Hepatocyte (in vitro differentiated cells): ENCODE data around the gene MTARC1. TPM values are rescaled to one million over a fixed set of nuclear protein-coding genes. Genes with fewer than 3 reads are reported as not detected.

Source experiments
- DNase-seq: peaks from one replicate; pipeline ENCODE4 v3.0.0-alpha.2; 2016; ENCODE audit warnings: low spot score
- H2AFZ ChIP-seq: fragments of 200-600 bp; sonication (generic); 2 replicates; pipeline ENCODE4 v1.6.0; 2016; ENCODE audit warnings: antibody characterized with exemption, mild to moderate bottlenecking
- H3K27ac ChIP-seq: fragments of 200-600 bp; sonication (generic); 2 replicates; pipeline ENCODE4 v1.5.1; 2016; ENCODE audit warnings: mild to moderate bottlenecking
- H3K27me3 ChIP-seq: fragments of 200-600 bp; sonication (generic); 2 replicates; pipeline ENCODE4 v1.6.1; 2016
- H3K36me3 ChIP-seq: fragments of 200-600 bp; sonication (generic); replicated peaks from 2 replicates; pipeline ENCODE4 v1.5.1; 2016; ENCODE audit warnings: low read depth; ENCODE audit not compliant: insufficient read depth
- H3K4me1 ChIP-seq: fragments of 200-600 bp; sonication (generic); 2 replicates; pipeline ENCODE4 v1.5.1; 2016; ENCODE audit warnings: mild to moderate bottlenecking, moderate library complexity; ENCODE audit not compliant: insufficient read depth
- H3K4me2 ChIP-seq: fragments of 200-600 bp; sonication (generic); 2 replicates; pipeline ENCODE4 v1.6.0; 2016
- H3K4me3 ChIP-seq: fragments of 200-600 bp; sonication (generic); 2 replicates; pipeline ENCODE4 v1.5.1; 2016; ENCODE audit warnings: mild to moderate bottlenecking
- H3K79me2 ChIP-seq: fragments of 200-600 bp; sonication (generic); 2 replicates; pipeline ENCODE4 v1.6.0; 2017; ENCODE audit warnings: mild to moderate bottlenecking
- H3K9me2 ChIP-seq: fragments of 200-600 bp; sonication (generic); replicated peaks from 2 replicates; pipeline ENCODE4 v1.6.0; 2017; ENCODE audit warnings: mild to moderate bottlenecking; ENCODE audit not compliant: insufficient read depth
- H3K9me3 ChIP-seq: fragments of 200-600 bp; sonication (generic); 2 replicates; pipeline ENCODE4 v1.5.1; 2016; ENCODE audit warnings: low read depth, mild to moderate bottlenecking
- H4K20me1 ChIP-seq: fragments of 200-600 bp; sonication (generic); 2 replicates; pipeline ENCODE4 v1.6.0; 2016; ENCODE audit warnings: mild to moderate bottlenecking; ENCODE audit not compliant: insufficient read depth, poor library complexity, severe bottlenecking
- EZH2 ChIP-seq: fragments of 200-600 bp; sonication (generic); IDR thresholded peaks from 2 replicates; pipeline ENCODE4 v1.6.1; 2016; ENCODE audit warnings: antibody characterized with exemption, mild to moderate bottlenecking, borderline replicate concordance
- EZH2phosphoT487 ChIP-seq: fragments of 200-600 bp; sonication (generic); IDR thresholded peaks from one replicate; pipeline ENCODE4 v1.6.1; 2018; ENCODE audit warnings: antibody characterized with exemption, mild to moderate bottlenecking, low read depth, moderate library complexity; ENCODE audit not compliant: unreplicated experiment, severe bottlenecking
- WGBS: methylation state at CpG from one replicate; pipeline ENCODE4 v1.1.6; 2016; ENCODE audit warnings: low lambda C conversion rate; ENCODE audit errors: missing lambda C conversion rate; 5-methylcytosine and 5-hydroxymethylcytosine counted together
- polyA plus RNA-seq: library from polyadenylated mRNA; unstranded; fragments of >200 nt; fragmentation: Nextera tagmentation; extraction: Ambion mirVana; gene quantifications from 2 replicates; pipeline ENCODE4 v1.2.1, GENCODE V29; 2016
- total RNA-seq: library from RNA; depleted of rRNA; stranded (reverse); fragments of >200 nt; gene quantifications from 2 replicates; pipeline ENCODE4 v1.2.3, GENCODE V29; 2014
- TF ChIP-seq, protein P1 (sequence below): fragments of 200-600 bp; sonication (generic); IDR thresholded peaks from 2 replicates; pipeline ENCODE4 v1.5.1; 2016; ENCODE audit warnings: antibody characterized with exemption, mild to moderate bottlenecking; ENCODE audit not compliant: poor library complexity

Gene MTARC1
- total and polyA plus RNA-seq, 2 experiments from 2014 or later = 15.8 to 24.0 TPM

DNA sequence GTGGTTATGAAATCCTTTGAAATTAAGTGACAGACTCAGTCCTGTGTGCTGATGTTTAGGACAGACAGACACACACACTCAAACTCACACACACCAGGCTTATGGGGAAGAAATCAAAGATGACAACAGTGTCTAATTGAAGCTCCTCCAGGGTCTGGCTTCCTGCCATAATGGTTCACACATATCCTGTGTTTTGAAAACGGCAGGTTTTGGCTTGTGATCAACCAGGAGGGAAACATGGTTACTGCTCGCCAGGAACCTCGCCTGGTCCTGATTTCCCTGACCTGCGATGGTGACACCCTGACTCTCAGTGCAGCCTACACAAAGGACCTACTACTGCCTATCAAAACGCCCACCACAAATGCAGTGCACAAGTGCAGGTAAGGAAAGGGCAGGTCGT is 4.6 kb downstream of the MTARC1 start:
- no peak overlapping the region for H3K4me2 ChIP-seq
- no peak overlapping the region for H3K4me3 ChIP-seq
- no peaks in the 10 kb centered on the region for H3K27me3 ChIP-seq
- DNase-seq = no peak
- H3K4me1 ChIP-seq = peaks cover 9% of the 10 kb centered on the region
- no peaks in the 10 kb centered on the region for H3K36me3 ChIP-seq
- H3K79me2 ChIP-seq = no peaks in the 10 kb centered on the region
- H3K9me2 ChIP-seq = no peaks in the 10 kb centered on the region
- no peaks in the 10 kb centered on the region for H3K9me3 ChIP-seq
- H3K27ac ChIP-seq = no peak overlapping the region
- WGBS = 75% methylated on average over 6 of the region's 6 CpGs
- no peak for TF ChIP-seq EZH2phosphoT487
- TF ChIP-seq, protein P1, sequence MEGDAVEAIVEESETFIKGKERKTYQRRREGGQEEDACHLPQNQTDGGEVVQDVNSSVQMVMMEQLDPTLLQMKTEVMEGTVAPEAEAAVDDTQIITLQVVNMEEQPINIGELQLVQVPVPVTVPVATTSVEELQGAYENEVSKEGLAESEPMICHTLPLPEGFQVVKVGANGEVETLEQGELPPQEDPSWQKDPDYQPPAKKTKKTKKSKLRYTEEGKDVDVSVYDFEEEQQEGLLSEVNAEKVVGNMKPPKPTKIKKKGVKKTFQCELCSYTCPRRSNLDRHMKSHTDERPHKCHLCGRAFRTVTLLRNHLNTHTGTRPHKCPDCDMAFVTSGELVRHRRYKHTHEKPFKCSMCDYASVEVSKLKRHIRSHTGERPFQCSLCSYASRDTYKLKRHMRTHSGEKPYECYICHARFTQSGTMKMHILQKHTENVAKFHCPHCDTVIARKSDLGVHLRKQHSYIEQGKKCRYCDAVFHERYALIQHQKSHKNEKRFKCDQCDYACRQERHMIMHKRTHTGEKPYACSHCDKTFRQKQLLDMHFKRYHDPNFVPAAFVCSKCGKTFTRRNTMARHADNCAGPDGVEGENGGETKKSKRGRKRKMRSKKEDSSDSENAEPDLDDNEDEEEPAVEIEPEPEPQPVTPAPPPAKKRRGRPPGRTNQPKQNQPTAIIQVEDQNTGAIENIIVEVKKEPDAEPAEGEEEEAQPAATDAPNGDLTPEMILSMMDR = no peak
- no peak for TF ChIP-seq EZH2
- H2AFZ ChIP-seq = no peak overlapping the region
- no peaks in the 10 kb centered on the region for H4K20me1 ChIP-seq

DNA sequence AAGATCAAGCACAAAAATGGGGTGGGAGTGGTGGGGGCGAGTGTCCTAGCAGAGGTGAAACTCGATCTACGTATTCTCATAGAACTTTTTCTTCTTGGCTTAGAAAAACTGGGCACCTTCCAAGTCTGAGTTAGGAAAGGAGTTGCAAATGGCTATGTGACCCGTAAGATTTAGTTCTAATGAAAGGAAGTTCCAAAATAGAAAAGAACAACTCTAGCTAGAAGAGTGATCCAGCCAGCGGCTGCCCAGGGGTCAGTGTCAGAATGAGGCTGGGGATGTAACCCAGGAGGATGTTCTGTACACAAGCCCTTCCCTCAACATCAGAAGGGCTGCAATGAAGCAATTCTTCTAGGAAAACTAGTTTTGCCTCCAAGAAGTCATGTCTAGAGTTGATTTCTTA is 5.2 kb downstream of the MTARC1 start:
- Histone ChIP-seq H2AFZ (no peak overlapping the region), H3K9me3 (no peaks in the 10 kb centered on the region), H3K9me2 (no peaks in the 10 kb centered on the region), H4K20me1 (no peaks in the 10 kb centered on the region), H3K4me3 (no peak overlapping the region), H3K36me3 (no peaks in the 10 kb centered on the region), H3K79me2 (no peaks in the 10 kb centered on the region), H3K27ac (no peak overlapping the region), H3K27me3 (no peaks in the 10 kb centered on the region), H3K4me1 (peaks cover 9% of the 10 kb centered on the region), H3K4me2 (no peak overlapping the region)
- 86% methylated on average over 5 of the region's 5 CpGs for WGBS
- TF ChIP-seq, protein P1 = no peak
- TF ChIP-seq EZH2phosphoT487 = no peak
- TF ChIP-seq EZH2 = no peak
- no peak for DNase-seq

DNA sequence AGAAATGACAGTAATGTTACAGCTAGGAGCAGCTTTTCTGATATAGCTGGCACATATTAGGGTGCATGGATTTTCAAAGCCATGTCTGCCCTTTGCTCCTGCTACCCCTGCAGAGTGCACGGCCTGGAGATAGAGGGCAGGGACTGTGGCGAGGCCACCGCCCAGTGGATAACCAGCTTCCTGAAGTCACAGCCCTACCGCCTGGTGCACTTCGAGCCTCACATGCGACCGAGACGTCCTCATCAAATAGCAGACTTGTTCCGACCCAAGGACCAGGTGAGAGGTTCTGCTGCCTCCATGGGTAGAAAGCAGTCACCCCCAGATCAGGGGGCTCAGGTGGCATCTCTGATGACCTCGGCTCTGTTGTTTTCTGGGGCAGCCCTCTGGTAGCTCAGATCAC is 9.8 kb downstream of the MTARC1 start:
- 93% methylated on average over 10 of the region's 10 CpGs for WGBS

DNA sequence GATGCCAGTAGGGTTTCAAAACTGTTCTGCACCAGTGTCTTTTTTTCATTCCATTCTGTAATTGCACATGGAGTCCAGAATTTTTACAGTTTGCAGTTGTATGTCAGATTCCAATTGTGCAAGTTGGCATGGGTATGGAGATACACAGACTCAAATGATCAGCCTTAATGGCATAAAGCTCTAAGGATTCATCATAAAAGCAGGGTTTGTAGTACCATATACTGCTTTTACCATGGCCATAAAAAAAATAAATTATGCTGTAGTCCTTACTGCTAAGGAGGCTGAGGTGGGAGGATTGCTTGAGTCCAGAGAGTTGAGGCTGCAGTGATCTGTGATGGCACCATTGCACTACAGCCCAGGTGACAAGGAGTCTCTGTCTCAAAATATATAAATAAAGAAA is 10.3 kb downstream of the MTARC1 start:
- Histone ChIP-seq H3K27me3 (no peaks in the 10 kb centered on the region), H3K4me2 (no peak overlapping the region), H3K4me1 (no peaks in the 10 kb centered on the region), H3K4me3 (no peak overlapping the region), H3K9me2 (no peaks in the 10 kb centered on the region), H2AFZ (no peak overlapping the region), H3K9me3 (no peaks in the 10 kb centered on the region), H4K20me1 (no peaks in the 10 kb centered on the region), H3K79me2 (no peaks in the 10 kb centered on the region), H3K36me3 (no peaks in the 10 kb centered on the region), H3K27ac (no peak overlapping the region)
- TF ChIP-seq EZH2phosphoT487 (no peak), EZH2 (no peak)
- DNase-seq = no peak

More for the DNA sequence above, 9.8 kb downstream of the MTARC1 start:
- H2AFZ ChIP-seq = no peak overlapping the region
- no peak for DNase-seq
- H3K4me2 ChIP-seq = no peak overlapping the region
- no peaks in the 10 kb centered on the region for H4K20me1 ChIP-seq
- no peaks in the 10 kb centered on the region for H3K4me1 ChIP-seq
- TF ChIP-seq, protein P1 = no peak
- no peak for TF ChIP-seq EZH2phosphoT487
- TF ChIP-seq EZH2 = no peak
- H3K79me2 ChIP-seq = no peaks in the 10 kb centered on the region
- H3K27me3 ChIP-seq = no peaks in the 10 kb centered on the region
- no peaks in the 10 kb centered on the region for H3K9me2 ChIP-seq
- no peaks in the 10 kb centered on the region for H3K9me3 ChIP-seq
- no peak overlapping the region for H3K27ac ChIP-seq
- no peaks in the 10 kb centered on the region for H3K36me3 ChIP-seq
- no peak overlapping the region for H3K4me3 ChIP-seq
